HG03064 (cell line): Measurements from ENCODE around the gene CD200R1.

Experiments
- ATAC-seq: cut with Tn5 transposase; IDR thresholded peaks from one replicate; pipeline ENCODE4 v1.9.1; 2021; ENCODE audit warnings: low read depth; ENCODE audit not compliant: unreplicated experiment

The CD200R1 gene

GRCh38 chr3:112894258-112894657 lies 80.6 kb downstream of the CD200R1 start:
- ATAC-seq = no peak

- no peak for ATAC-seq
Observed at GRCh38 chr3:112889357-112889756, 85.5 kb downstream of the CD200R1 start.

DNA sequence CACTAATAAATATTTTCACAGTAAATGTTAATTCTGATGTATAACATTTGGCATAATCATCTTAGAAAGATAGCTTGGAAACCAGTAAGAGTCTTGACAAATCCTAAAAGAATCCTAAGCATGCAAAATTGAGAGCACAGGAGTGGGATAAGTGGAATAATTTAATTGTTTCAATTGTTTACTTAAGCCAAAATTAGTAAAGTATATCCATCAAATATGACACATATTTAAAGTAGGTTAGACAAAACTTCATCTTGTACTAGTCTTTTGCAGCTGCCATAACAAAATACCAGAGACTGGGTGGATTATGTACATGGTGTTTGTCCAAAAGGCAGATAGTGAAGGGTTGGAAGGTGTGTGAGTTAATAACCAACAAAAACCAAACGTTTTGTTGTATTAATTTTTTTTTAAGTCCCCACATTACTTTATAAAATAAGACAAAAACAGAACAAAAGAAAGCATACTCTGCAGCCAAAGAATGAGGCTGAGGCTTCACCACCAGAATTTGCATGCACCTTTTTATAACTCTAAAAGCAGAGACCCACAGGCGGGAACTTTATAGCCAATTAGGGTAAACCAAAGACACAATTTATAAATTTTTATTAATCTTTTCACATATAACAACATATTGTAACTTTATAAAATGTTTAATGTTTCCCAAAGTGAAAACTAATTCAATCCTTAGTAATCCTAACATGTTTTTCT lies 86.4 kb downstream of the CD200R1 start:
- ATAC-seq = no peak

DNA sequence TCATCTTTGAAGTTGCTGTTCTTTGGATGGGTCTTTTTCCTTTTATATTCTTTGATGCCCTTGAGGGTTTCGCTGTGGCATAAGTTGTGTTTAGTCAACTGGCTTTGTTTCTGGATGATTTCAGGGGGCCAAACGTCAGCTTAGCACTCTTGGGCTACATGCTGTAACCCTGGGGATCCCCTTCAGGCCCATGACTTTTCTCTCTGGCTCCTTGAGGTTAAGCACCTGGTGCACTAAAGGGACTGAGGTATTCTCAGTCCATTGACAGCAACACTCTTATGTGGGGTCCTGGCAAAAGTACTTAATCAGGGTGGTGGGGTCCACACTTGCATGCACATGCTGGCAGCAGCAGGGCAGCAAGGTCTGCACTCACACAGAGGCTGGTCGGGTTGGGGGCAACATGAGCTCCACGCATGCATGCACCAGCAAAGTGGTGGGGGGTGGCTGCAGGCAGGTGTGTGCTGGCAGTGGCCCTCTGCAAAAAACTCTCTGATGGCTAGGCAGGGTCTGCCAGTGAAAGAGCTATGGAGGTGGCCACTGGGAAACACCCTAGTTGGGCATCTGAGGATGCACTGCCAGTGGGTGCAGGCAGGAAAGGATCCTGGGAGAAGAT lies 90.1 kb downstream of the CD200R1 start:
- ATAC-seq = no peak

DNA sequence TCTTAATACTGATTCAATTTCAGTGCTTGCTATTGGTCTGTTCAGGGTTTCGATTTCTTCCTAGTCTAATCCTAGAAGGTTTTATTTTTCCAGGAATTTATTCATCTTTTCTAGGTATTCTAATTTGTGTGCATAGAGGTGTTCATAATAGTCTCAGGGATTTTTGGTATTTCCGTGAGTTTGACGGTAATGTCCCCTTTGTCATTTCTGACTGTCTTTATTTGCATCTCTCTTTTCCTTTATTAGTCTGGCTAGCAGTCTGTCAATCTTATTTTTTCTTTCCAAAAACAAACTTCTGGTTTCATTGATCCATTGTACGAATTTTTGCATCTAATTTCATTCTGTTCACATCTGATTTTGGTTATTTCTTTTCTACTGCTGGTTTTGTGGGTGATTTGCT lies 93.0 kb downstream of the CD200R1 start:
- no peak for ATAC-seq

GRCh38 chr3:112875561-112875960 lies 99.3 kb downstream of the CD200R1 start:
- ATAC-seq = no peak

GRCh38 chr3:112874725-112875124 lies 100.2 kb downstream of the CD200R1 start:
- ATAC-seq = peak; percentile 60

DNA sequence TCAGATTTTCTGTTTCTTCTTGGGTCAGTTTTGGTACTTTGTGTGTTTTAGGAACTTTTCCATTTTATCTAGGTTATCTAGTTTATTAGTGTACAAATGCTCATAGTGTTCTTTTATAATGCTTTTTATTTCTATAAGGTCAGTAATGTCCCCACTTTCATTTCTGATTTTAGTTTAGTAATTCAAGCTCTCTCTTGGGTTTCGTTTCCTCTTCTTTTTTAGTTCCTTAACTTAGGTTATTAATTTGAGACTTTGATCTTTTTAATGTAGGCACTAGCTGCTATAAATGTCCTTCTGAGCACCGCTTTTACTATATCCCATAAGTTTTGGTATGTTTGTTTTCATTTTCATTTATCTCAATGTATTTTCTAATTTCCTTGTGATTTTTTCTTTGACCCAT lies 101.3 kb downstream of the CD200R1 start:
- ATAC-seq = peak; percentile 73

DNA sequence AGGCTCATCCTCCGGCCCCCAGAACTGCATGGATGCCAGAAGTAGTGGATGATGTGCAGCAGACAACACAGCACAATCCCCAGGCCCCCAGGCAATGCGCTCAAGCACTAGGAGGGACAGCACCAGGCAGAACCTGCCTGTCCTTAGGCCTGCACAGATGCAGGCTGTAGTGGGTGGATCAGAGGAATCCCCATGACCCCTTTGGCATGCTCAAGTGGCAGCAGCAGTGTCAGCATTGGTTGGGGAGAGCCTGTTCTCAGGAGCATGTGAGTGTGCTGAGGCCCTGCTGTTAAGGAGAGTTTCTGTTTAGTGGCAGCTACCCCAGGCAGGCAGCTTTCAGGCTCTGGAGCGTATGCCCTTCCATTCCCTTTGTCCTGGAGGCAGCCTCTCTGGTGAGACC lies 103.2 kb downstream of the CD200R1 start:
- no peak for ATAC-seq
